CD4-positive, alpha-beta T cell treated with Interleukin-12 subunit alpha and Interleukin-12 subunit beta, for 1 hour (primary cell): ENCODE results near the gene URAD.

Experiments used
- DNase-seq: peaks from one replicate; pipeline ENCODE4 v3.0.0-alpha.2; 2020

URAD gene

GRCh38 chr13:27997904-27998522 lies 9.5 kb upstream of the URAD start:
- DNase-seq, result peak; percentile 9

DNA sequence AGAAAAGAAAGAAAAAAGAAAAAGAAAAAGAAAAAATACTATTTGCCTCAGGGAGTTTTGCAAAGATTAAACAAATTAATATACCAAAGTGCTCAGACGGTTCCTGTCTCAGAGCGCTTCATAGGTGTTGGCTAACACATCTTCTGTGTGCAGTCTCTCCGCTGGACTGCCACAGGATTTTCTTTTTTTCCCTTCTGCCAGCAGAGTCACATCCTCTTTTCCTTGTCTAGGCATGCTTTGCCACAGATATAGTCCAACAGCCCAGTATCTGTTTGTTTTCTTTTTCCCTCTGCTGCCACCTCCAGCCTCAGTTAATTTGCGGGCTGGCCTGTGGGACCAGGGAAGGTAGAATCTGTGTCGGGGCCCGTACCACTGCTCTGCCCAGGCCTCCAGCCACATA lies 3.4 kb upstream of the URAD start:
- no peak for DNase-seq

DNA sequence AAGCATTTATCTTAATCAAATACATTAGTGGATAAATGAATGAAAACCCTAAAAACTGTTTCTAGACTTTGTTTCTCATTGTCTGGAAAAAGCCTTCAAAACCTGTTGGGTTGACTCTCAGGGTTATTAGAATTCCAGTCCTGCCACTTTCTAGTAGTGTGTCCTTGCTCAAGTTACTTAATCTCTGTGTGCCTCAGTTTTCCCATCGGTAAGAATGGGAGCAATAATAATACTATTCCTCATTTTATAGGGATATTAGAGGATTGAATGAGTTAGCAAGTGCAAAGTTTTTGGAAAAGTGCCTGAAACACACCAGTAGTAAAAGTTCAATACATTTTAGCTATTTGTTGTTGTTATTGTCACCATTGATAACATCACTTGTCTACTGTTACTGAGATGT lies 2.9 kb downstream of the URAD start:
- no peak for DNase-seq

GRCh38 chr13:27982361-27982760 lies 6.1 kb downstream of the URAD start:
- DNase-seq, result no peak

DNA sequence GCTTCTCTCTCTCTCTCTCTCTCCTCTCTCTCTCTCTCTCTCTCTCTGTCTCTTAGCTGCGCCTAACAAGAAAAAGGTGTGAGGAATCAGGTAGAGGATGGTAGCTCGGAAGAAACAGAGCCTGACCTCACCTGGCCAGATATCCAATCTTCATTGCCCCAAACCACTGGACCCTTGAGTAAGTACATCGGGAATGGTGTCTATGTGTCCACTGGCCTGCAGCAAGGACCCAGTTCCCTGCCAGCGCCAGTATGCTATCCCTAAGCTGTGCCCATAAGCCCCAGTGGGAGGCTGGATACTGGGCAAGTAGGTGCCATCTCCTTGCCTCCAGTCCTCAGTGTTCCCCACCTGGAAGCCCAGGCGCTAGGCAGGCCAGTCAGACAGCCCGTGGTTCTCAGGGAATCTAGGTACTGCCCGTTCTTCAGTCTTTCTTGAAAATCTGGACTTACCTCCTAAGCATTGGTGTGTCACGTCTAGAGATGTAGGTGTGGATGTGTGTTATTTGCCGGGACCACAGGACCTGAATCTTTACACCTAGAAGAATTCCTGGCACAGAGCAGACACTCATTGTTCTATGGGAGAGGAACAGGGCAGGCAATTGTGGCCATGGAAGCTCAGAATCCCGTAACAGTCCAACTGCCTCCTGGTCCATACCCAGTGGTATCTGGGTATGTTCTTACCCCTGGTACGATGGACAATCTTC lies 7.3 kb downstream of the URAD start:
- no peak for DNase-seq

- no peak for DNase-seq
Measured at GRCh38 chr13:27980280-27980998, 8.1 kb downstream of the URAD start.

DNA sequence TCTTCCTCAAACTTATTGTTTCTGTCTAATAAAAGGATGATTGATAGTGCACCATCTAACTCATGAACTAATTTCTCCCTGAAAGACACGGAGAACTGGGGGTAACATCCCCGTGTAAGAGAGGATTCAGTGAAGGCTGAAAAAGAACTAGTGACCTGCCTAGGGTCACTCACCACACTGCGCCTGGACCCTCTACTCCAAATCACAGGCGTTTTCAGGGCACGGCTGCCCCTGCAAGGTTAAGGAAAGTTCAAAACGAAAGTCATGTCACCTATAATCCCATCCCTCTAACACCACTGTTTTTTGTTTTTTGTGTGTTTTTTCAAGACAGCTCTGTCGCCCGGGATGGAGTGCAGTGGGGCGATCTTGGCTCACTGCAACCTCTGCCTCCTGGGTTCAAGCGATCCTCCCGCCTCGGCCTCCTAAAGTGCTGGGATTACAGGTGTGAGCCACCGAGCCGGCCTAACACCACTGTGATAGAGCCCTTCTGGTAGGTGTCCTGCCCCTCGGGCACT lies 8.7 kb downstream of the URAD start:
- no peak for DNase-seq

DNA sequence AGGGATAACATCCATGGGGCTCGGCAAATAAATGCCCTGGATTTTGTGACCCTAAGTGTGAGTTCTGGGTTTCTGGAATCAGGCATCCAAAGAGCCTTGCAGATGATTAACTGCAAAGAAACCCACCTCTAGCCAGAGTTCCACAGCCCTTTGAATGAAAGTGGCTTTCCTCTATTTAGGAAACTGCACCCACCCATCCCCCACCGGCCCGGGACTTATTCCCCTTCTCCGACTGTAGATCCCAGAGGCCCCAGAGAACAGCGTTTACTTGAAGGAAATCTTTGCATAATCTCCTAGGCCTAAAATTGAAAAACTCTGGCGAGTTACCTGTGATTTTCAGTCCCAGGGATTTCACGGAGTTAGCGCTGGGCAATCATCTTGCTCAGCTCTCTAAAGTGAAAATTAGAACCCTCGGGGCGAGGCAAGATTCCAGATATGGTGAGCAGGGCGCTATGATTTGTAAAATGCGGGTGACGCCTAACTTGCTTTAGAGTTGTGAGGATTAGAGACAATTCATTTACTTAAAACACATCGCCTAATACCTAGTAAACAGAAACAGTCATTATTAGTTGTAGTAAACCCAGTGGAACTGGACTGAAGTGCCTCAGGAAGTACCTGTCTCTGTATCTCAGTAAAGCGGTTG lies 9.4 kb downstream of the URAD start:
- no peak for DNase-seq

DNA sequence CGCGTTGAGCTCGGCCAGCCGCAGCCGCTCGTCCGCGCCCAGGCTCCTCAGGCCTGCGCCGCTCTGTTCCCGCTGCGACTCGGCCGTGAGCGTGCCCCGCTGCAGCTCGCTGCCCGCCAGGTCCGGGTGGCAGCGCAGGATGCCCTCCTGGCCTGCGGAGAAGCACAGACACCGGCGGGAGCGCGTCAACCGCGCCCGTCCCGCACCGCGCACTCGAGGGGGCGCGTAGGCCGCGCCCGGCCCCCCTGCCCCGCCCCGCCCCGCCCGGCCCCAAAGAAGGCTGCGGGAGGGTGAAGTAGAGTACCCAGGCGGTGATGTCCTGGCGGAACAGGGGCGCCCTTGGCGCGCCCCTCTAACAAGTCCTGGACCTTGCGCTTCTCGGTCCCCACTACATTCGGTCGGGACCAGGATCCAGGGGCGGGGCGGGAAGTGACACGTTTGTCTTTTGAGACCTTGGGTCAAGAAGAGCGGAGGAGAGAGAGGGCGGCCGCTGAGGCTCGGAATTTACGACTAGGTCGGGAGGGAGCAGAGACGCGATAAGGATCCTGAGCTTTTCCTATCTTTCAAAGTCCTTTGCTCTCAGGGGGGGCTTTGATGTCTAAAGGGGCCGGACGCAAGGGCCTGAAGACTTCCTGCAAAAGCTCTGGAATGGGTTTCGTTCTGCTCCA lies 10.1 kb downstream of the URAD start:
- DNase-seq, result no peak

DNA sequence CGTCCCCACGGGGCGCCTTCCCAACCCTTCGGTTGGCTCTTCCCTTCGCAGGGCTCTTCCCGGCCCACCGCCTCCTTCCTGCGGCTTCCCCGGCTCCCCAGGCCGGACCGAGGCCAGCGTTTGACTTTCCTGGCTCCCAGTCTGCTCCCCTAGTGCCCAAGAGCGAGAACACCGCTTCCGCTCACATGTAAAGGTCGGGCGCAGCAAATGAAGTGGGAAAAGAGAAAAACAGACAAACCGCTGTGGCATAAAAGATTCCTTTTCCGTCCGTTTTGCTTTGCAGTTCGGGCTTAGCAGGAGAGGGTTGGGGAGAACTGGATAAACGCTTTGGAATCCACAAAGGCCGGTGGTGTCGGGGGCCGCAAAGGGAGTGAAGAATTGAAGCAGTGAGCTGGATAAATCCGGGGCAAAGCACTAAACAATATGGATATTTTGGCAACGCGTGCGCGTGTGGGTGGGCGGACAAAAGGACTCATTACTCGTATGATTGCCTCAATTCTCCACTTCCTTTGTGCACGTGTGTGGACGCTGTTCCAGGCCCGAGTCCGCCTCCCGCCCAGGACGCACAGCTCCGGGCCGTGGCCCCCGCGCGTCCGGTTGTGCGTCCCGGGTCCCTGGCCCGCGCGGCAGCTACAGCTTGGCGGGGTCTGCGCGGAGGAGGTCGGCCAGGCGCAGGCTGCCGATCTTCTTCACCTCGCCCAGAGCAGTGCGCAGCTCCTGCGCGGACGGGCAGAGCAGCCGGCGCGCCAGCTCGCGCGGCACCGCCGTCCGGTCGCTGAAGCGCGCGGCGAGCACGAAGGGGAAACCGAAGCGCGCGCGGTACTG lies 10.8 kb downstream of the URAD start:
- DNase-seq, result no peak

DNA sequence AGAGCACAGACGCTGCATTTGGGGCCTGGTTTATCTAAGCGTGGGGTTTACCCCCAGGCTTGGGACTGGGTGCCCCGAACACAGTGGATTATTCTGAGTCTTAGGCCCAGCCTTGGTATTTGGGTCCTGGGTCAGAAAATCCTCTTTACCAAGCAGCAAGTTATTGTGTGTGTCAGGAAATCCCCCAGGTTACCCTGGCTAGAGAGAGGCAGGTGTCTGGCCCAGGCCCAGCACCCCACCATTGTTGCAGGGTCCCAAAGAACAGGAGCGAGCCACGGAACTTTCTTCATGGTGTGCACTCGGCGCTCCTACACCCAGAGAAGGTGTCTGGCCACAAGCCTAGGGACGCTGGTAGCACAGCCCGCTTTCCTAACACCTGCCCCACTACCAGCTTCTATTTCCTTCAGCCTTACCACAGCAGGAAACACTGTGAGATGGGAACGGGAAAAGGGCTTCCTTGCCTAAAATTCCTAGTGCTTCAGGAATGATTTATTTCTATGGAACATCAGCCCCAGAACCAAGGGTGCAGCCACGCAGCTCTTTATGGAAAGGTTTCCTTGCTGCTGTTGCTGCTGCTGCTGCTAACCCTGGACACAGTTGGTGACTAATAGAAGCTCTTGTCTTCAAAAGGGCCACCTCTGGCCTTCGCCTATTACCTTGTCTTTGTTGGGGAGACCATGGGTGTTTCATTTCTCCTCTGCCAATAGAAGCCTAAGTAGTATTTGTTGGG lies 12.0 kb downstream of the URAD start:
- no peak for DNase-seq

DNA sequence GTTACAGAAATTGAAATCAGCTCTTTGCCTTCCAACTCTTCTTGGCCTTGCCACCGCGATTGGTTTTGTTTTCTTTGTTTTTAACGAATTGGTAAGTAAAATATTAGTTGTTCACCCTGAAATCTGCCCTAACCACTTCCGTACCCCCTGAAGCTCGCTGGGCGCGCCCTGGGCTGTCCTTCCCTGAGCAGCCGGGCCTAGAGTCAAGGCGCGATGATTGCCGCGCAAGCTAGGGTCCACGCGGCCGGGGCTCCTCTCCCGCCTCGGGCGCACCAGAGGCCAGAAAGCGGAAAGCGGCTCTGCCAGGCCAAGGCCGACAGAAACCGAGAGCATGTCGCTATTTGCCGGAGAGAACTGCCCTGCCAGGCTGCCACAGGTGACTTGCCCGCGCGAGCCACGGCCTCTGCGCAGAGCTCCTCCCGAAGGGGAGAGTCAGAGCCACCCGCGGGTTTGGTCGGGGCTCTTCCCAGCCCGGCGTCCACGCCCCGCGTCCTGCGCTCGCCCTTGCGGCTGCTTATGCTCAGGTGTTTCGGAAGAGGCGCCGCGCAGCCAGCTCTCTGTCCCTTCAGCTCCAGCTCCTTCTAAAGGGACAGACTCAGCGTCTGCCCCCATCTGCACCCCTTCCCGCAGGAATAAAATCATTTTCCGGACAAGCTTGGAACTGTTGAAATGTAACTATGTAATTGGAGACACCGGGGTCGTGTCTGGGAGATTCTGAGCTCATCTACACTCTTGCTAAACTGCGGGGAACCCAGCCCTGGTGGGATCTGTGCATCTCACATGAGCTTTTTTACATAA lies 12.7 kb downstream of the URAD start:
- no peak for DNase-seq

DNA sequence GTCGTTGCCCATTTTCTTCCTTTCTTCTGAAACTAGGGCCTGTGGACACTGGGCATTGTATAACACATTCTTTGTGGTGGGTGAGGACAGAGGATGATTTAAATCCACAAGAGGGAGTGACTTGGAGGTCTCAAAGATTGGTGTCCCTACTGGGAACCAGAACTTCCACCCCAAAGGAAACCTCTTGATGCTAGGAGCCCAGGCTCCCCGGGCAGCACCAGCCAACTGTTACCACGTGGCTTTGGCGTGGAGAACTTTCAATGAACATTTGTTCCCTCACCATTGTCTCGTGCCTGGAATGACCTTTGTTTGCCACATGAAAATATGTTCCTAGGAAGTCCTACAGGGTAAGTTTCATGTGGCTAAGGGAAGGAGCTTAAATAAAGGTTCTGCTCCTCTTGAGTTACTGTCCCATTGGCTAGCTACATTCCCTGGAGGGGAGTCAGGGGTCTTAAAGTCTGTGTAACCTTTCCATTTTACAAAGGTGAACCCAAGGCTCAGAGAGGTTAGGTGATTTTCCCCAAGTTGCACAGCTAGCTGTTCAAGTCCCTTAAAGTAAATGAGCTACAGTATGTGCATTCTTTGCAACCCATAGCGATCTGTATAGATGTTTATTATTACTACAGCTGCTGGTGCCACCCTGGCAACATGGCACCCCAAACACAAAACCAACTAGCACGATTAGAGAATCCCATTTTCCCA lies 14.4 kb downstream of the URAD start:
- DNase-seq, result no peak

DNA sequence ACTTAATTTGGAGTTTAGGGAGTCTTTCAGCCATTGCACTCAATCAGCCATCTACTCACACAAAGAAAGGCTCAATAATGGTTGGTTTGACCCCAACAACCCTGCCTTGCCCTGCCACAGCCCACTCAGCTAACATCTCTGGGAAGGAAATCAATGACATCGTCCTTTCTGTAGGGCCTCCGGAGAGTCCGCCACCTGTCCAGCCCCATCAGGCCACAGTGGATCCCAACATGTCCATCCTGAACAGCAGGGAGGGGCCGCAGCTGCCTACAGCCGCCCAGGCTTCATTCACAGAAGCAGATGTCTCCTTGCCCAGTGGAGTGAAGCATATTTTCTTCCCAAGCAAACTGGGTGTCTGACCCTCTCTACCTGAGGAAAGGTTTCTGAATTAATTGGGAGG lies 15.2 kb downstream of the URAD start:
- DNase-seq, result no peak

- DNase-seq, result no peak
Measured at GRCh38 chr13:27972478-27972820, 16.0 kb downstream of the URAD start.

DNA sequence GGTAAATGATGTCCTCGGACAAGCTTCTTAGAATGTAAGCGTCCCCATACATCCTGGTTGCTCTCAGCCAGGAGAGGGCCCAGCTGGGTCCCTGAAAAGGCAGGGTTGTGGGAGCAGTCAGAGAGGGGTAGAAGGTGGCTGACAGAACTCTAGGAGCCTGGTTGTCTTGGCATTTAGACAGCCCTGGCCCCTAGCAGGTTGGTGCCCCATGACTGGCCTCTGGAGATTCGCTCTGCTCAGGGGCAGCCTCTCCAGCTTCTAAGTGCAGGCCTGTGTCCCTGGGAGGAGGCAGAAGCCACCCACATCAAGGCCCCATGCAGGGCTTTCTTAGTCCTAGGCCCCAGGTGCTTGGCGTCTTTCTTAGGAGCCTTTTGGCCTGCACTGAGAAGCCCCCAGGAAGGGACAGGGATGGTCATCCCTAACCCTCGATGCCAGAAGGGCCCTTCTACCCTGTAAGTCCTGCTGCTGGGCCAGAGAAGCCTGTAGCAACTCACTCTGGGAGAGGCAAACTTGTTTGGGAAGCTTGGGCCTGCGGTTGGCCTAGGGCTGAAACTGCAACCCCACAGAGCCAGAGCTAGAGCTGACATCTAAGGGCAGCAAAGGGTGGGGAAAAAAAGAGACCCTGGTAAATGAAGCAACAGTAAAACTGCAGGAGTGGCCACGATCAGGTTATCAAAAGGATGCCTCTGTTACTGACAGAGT lies 16.6 kb downstream of the URAD start:
- DNase-seq, result no peak

DNA sequence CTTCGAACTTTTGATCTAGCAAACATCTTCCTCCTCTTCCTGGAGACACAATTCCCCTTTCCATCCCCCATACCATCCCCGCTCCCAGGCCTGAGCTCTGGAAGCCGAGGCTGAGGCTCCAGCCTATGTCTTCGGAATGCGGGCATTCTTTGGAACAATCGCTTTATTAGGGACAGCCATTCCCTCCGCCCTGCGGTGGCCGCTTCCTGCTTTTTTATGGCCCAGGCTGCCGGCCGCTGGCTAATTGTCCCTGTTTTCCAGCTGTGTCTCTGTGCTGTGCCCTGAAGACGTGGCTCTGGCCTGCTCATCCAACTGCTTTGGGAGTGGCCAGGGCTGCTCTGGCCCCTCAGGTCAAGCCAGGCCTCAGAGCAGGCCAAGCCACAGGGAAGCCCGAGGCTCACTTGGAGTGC lies 17.3 kb downstream of the URAD start:
- no peak for DNase-seq

DNA sequence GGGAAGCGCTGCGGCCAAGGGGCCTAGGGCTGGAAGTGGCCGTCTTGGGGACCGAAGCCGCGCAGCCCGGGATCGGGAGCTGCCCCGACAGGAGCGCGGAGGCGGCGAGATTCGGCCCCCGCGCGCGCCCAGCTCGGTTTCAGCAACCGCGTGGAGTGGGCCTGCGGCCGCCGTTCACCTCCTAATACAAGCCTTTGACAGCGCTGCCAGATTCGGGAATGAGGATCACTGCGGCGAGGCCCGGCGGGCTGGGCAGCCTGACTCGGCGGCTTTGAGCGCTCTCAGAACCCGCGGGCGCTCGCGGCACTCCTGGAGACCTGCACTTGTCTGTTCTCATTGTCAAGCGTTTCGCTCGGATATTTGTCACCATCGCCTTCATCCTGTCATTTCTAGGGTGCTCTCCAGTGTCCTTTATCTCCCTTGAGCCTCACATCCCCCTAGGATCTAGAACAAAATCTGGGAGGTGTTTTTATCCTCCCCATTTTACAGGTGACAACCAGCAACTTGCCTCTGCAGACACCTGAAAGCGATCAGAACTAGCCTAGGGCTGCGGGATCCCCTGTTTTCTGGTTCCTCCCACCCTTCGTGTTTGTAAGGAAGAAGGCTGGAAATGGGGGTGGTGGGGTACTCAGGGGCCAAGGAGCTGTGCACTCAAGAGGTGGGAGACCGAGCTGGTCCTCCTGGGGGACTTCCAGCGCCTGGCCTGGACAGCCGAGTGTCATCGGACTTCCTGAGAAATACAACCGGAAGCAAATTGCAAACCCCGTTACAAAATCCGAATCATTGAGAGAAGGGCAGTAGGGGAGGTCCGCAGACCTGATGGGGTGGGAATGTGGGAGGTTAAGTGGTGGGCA lies 17.9 kb downstream of the URAD start:
- no peak for DNase-seq
